NCI-H446 (cell line): ENCODE results near the gene MYO1B.
"Not testable (repeated sequence)": the region's sequence is repeated elsewhere in the genome, so short reads cannot be mapped to it uniquely, and the experiment has no call there.

Experiments used
- DNase-seq, 2 experiments: peaks; one replicate each; lab custom pipeline; 2025; lab: John Stamatoyannopoulos, UW

The MYO1B gene

DNA sequence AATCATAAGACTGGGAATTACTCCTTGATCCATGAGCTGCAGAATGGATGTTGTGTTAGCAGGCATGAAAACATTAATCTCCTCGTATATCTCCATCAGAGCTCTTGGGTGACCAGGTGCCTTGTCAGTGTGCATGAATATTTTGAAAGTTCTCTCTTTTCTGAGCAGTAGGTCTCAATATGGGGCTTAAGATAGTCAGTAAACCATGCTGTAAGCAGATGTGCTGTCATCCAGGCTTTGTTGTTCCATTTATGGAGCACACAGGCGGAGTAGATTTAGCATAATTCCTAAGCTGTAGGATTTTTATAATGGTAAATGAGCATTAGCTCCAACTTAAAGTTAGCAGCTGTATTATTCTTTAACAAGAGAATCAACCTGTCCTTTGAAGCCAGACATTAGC lies 160.3 kb downstream of the MYO1B start:
- no peak for DNase-seq

DNA sequence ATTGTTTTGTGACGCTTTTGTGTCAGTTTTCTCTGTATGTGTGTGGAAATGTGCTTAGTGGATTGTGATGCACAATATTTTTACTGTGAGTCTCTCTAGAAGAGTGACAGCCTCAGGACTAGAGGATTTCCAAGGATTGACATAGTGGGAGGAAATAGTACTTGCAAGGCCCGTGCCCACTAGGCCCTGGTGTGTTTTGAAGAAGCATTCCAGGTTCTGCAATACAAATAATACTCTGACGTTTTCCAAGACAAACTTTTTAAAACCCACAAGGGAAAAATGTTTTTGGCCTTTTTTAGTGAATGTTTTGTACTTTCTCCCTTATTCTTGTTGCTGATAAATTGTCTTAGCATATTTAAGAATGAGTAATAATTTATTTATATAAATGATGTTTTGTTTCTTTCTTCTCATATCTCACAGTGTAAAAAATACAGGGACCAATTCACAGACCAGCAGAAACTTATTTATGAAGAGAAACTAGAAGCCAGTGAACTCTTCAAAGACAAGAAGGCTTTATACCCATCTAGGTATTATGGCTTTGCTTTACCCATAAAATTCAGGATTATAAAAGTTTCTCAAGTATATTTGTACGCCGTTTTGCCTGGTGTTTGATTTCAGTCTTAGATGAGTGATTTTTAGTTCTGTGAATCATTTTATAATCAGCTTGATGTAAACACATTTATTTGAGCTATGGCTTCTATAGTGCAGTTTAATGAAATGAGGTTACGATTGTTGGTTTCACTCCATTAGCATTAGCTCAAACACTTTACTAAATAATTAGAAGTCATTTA lies 165.6 kb downstream of the MYO1B start:
- DNase-seq = no peak

DNA sequence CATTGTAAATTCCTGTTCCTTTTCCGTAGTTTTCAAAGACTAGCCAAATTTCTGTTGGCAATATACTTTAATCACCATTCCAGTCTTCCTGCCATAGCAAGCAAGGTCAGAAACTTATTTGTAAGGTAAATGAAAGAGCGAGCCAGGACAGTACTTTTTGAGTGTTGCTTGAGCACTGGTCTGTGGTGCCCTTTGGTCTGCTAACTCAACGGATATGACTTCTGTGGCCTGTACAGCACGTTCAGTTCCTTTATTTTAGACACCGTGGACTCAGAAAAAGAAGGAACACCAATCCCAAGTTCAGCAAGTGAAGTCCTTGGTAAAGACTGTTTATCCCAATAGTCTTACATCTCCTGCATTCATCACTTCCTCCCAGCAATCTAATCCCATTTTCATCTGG lies 166.3 kb downstream of the MYO1B start:
- no peak for DNase-seq

DNA sequence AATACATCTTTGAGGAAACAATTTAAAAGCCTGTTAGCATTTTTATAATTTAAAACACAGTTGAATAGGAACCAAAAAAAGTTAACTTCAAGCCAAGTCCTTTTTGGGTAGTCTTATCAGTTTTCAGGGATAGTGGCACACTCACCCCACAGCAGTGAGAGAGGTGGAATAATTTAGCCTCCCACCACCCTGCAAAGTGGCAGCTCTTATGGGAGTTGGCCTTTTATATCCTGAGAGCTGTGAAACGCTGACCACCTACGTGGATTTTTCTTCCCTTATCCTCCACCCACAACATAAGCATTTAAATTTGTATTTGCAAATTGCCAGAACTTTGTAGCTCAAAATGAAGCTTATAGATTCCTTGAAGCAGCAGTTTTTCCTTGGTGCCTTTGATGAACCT lies 167.1 kb downstream of the MYO1B start:
- DNase-seq = no peak

DNA sequence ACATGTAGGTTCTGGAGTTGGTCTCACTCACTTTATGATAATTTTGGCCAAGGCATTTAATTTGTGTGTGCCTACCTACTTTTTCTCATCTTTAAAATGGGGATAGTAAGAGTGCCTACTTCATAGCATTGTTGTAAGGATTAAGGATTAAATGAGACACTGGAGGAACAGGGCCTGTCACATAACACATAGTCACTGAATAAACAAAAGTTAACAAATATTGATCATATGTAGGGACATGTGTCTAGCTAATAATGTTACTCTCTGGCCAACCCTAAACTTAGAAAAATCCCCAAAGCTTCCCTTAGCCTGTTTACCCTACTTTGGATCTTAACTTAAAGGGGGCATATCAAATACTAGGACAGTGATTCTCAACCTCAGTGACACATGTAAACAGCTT lies 169.9 kb downstream of the MYO1B start:
- DNase-seq = no peak

DNA sequence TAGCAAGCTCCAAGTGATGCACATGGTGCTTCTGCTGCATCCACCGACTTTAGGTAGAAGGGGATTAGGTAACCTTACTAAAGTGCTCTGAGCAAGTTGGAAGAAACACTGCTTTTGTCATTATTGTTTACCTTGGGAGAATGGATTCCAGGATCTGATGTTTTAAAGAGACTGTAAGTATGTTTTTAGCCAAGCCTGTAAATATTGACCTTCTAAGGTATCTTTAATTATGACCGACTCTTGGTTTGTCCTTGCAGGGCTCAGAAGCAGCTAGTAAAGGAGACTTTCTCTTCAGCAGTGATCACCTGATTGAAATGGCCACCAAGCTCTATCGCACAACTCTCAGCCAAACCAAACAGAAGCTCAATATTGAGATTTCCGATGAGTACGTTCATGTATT lies 170.7 kb downstream of the MYO1B start:
- DNase-seq = no peak

DNA sequence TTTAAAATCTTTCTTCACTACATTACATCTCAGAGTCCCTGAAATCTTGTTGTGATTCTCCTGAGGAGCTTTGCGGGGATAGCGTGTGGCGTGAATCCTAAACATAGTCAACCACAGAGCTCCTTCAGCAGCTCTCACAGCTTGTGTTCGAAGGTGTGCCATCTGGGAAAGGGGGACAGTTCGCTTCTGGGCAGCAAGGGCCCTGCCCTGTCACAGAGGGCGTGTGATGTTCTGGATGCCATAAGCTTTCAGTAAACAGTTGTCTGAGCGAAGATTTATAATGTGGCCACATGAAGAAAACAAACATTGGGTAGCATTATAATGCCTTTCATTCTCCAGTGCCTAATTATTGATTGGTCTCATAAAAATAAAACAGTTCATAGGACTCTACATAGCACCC lies 172.5 kb downstream of the MYO1B start:
- no peak for DNase-seq

DNA sequence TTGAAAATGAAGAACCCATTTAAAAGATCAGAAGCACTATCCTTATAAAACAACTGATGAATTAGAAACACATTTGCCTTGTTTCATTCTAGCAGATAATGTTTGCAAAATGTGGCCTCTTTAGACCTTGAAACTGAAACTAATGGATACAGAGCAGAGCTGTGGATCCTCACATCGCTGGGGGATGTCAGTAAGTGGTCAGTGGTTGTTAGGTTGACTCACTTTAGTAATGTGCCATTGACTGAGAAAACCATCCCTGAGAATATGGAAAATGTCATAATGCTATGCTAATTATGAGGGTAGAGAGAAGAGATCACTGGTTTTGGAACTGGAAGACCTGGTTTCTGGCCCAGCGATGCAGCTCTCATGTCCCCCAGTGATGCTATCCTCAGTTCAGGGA lies 176.7 kb downstream of the MYO1B start:
- no peak for DNase-seq

DNA sequence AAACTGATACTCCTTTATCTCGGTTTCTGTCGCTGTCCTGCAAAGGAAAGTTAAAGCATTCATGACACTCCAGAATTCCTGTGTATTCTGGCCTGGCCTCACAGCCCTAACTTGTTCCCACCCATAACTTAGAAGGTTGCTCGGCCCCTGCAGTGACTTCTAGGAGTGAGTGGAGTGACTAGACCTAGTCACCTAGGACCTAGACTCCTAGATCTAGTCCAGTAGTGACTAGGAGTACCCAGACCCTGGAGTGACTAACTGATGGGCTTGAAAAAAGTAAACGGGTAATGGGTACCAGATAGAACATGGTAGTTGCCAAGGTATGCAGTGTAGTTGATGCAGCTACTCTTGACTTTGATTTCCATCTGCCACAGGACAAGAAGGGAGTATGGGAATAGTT lies 181.8 kb downstream of the MYO1B start:
- no peak for DNase-seq

DNA sequence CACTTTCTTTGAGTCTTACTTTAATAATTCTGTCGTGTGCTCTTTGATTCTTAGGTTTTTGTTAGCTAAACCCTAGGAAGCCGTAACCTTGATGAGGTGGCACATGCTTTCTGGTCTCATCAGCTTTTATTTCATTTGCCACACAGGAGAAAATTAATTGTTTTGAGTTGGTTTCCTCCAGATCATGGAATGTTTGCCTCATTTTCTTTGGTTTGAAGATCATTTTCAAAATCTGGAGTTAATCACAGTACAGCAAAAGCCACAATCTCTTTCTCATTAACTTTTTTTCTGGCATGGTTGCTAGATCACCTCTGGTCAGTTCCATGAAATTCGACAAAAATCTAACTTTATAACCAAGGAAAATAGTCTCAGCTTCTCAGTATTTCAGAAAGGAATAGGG lies 182.9 kb downstream of the MYO1B start:
- DNase-seq = no peak

DNA sequence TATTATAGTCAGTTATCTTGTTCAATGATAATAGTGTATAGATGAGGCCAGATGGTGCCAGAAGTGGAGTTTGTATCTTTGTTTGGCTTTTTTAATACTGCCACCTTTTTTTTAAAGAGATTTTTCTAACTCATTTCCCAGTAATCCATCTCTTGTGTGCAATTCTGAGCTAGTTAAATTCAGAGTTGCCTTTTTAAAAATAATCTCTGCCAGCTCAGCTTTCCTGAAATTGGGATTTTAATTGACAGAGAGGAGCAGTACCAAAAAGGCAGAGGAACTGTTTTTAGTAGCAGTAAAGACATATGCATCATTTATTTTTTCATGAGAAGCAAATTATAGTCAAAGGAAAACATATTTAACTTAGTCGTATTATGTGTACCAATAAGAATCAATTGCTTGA lies 185.3 kb downstream of the MYO1B start:
- DNase-seq = no peak

DNA sequence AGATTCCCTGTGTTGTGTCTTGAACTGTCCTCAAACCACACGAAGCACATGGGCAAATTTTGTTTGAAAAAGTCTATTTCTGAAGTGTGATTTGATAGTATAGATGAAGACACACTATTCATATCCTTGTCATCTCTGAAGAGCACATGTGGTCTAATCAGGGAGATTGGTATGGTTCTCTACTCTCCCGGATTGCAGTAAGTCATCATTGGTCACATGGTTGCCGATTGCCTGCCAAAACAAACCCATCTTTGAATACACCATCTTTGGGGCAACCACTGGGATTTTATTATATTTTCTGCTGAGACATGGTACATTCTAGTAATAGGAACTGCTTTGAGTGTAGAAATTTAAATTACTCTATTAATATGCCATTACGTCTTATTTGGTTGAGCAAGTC lies 186.9 kb downstream of the MYO1B start:
- DNase-seq = no peak

DNA sequence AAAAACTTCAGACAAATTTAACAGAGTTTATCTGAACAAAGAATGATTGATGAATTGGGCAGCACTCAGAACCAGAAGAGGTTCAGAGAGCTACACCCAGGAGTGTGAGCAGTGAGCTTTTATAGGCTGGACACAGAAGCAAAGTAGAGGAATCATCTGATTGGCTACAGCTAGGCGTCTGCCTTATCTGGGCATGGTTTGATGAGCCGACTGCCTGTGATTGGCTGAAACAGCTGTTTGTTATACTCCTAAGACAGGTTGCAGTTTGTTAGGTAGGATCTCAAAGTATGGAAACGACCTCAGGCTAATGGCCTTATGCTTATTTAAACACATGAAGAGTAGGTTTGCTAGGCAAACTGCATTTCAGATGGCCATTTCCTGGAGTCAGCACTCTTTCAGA lies 188.9 kb downstream of the MYO1B start:
- DNase-seq = no peak

DNA sequence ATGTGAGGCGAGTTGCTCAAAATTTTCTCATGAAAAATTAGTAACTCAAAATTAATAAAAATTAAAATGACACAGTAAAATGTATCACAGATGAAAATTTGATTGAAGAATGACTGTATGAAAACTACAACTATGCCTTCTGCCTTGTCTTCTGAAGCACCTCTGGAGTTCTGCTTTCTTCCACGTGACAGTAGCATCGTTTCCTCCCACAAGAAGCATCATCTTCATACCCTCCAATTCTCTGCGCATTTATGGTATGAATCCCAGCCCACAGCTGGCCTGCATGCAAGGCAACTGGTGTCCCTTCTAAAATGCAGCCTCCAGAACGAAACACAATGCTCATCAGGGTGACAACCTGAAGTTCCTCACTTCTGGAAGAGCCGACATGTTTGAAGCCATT lies 189.9 kb downstream of the MYO1B start:
- no peak for DNase-seq

DNA sequence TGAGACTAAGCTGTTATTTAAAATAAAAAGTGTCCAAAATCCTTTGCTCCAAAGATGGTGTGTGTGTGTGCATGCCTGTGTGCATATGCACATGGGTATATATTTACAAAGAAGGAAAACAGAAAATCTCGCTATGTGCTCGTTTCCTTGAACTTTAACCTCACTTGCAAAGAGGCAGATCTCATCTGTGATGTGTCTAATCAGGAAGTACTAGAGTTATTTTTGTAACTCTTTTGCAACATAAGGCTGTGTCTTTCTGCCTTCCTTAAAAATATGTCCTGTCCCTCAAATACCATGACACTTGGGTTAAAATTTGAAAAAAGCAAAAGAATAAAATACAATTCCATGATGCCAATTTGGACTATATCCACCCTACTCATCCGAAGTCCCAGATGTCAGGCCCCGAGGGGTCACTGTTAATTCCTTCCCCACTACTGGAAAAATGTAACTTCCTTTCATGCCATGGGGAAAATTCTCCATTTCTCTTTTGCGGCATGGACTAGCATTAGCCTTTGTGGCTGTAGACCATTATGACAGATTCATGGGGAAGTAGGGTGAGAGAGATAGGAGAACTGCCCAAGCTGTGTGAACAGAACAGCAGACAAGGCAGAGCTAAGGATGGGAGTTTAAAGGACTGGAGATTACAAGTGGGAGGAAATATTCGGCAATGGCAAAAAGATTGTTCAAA lies 191.3 kb downstream of the MYO1B start:
- no peak for DNase-seq

DNA sequence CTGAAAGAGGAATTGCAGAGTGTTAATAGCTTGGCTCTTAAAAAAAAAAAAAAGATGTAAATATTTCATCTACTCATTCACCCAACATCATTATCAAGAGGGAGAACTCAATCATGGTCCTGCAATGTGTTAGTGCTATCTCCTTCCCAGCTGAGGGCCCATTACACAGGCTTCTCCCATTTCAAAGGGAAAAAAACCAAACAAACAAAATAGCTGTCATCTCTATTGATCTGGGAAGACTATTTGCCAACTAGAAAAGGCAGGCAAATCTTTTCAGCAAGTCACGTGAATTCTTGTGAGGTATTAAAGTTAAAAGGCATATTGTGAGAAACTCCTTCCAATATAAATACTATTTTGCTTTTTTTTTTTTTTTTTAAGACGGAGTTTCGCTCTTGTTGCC lies 194.3 kb downstream of the MYO1B start:
- DNase-seq = no peak

DNA sequence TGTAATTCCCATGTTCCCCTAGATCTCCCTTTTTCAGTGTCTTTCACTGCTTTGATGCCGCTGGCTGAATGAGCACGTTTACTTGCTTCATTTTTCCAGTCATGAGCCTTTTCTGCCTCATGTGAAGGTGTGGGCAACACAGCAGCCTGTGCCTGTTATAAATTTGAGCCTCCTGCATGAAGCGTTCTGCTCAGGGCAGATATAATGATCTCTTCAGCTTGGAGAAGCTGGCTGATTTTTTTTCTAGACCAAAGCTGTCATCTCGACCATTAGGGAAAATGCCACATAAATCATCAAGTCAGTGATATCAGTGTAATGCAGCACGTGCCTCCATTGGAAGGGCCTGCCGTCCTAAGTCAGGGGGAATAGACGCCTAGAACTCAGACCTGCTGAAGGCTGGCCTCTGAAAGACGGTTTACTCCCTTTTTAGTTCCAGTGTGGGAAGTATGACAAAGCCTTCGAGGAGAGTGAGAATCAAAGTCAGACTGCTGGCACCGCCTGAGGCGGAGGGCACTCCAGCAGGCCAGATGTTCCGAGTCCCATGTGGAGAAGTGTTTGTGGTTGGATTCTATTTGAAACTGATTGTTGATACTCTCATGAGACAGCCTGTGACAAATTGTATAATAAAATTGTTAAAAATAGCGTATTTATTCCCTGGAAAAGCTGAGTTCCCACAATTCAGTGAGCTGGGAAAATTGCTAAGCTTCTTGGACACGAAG lies 196.5 kb downstream of the MYO1B start:
- DNase-seq = peak in 1 of 2 experiments; percentile 9

DNA sequence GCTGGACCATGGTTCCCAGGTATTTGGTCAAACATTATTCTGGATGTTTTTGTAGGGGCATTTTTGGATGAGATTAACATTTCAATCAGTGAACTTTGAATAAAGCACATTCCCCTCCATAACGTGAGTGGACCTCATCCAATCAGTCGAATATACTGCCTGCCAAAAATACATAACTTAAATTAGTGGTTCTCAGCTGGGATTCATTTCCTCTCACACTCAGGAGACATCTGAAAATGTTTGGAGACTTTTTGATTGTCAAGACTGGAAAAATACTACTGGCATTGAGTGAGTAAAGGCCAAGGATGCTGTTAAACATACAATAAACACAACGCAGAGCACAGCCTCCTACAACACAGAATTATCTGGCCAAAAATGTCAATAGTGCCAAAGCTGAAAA lies 198.2 kb downstream of the MYO1B start:
- no peak for DNase-seq

DNA sequence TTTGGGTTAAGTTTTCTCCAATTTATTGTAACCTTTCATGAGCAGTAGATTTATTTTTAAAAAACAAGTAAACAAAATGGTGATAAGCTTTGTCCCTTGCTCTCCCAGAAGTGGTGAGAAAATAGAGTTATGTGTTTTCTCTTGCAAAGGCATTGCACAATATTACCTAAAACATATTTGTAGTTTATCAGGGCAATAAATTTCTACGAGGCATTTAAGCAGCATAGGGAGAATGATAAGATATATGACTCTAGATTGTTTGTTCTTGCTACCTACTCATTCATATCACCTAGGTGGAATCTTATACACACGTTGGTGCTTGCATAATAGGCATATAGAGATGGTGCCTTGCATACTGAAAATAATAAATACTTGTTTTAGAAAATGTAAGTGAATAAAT lies 201.7 kb downstream of the MYO1B start:
- no peak for DNase-seq

DNA sequence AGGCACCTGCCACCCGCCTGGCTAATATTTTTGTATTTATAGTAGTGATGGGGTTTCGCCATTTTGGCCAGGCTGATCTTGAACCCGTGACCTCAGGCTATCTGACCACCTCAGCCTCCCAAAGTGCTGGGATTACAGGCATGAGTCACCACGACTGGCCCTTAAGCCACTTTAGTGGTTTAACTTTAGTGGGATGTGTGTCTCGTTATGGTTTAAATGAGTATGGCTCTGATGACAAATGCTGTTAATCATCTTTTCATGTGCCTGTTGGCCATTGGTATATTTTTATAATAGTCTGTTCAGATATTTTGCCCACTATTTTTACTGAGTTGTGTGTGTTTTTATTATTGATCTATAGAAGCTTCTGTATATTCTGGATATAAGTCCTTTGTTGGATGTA lies 205.9 kb downstream of the MYO1B start:
- no peak for DNase-seq

DNA sequence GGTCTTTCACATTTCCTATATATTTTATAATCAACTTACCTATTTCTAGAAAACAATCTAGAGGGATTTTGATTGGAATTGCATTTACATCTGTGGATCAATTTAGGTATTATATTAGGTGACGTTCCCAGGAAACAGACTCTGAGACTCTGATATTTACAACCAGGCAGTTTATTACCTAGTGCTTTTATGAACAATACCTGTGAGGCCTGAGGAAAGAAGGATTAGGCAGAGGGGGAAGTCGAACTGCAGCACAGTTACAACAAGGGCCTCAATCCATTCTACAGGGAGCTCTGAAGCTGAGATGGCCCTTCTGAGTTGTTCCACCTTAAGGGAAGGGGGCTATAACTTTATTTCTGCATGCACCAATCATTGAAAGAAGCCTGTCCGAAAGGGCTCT lies 206.9 kb downstream of the MYO1B start:
- no peak for DNase-seq

DNA sequence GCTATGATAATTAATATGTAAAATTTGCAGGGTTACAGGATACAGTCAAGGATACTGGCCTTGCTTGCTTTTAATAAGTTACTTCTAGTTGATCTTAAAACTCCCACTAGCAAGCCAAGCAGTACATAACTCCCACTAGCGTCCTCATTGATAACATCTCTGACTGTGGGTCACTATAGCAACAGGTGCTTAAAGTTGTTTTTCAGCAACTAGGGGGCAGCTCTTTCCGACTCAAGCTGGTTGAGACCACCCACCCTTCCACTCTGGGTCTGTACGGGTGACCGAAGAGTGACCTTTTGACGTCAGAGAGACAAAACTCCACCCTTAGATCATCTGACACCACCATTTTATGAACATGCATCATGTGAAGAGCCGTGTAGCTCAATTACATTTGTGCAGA lies 208.6 kb downstream of the MYO1B start:
- no peak for DNase-seq

DNA sequence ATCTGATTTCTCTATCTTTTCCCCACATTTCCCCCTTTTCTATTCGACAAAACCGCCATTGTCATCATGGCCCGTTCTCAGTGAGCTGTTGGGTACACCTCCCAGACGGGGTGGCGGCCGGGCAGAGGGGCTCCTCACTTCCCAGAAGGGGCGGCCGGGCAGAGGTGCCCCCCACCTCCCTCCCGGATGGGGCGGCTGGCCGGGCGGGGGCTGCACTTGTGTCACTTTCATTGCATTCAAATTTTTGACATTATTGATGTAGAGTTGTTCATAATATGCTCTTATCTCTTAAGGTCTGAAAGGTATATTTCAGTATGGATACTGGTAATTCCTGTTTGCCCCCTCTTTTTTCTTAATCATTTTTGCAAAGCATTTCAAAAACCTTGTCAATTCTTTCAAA lies 211.3 kb downstream of the MYO1B start:
- not testable (repeated sequence) for DNase-seq
